ENCODE results near the gene SNRPA. TPM values are rescaled to one million over a fixed set of nuclear protein-coding genes. Genes with fewer than 3 reads are reported as not detected.

The SNRPA gene
- polyA plus RNA-seq, 1 of the 3 experiments (the other 2 are of a cell fraction): 121 TPM

- Histone ChIP-seq H3K9ac (no peak overlapping the region), H3K9me2 (no peaks in the 10 kb centered on the region), H4K20me1 (ENCODE audit: insufficient read depth) (peaks cover 76% of the 10 kb centered on the region), H3K4me3 (ENCODE audit: low read depth in 2 of 2, low read length in 1 of 2) (peak overlapping the region; percentile 17 to 49; a peak in 3 of 4 replicates), H3K27me3 (ENCODE audit: insufficient read depth) (no peaks in the 10 kb centered on the region), H3K36me3 (replicated peaks in 1 of 2; ENCODE audit: control insufficient read depth in 1 of 2, insufficient read depth in 2 of 2, low read length in 1 of 2) (peaks cover 26 to 38% of the 10 kb centered on the region in 2 experiments), H3K4me1 (ENCODE audit: control insufficient read depth in 1 of 2, insufficient read depth in 2 of 2, low read depth in 1 of 2, low read length in 1 of 2) (peaks cover 42 to 77% of the 10 kb centered on the region in 2 experiments; a peak in 2 of 4 replicates), H3F3A (replicated peaks; ENCODE audit: insufficient read depth) (peaks cover 21% of the 10 kb centered on the region), H3K27ac (ENCODE audit: low read depth in 2 of 2, low read length in 1 of 2) (peak overlapping the region in 1 of 2 experiments; percentile 67; a peak in 2 of 4 replicates), H3K79me2 (ENCODE audit: insufficient read depth) (peaks cover 81% of the 10 kb centered on the region), H3K9me3 (no peaks in the 10 kb centered on the region), H3K4me2 (peak overlapping the region; percentile 98), H2AFZ (ENCODE audit: low read depth) (no peak overlapping the region)
- ChIA-PET POLR2A (interaction anchor here (0.9 to 1.4 kb wide), 2 partner anchors 24 to 60 kb away, joined by 3 to 8 read pairs; partner anchors contain the start of gene RAB4B), CTCF (interaction anchor here (0.6 to 1.3 kb wide), 4 partner anchors 25 to 141 kb away, joined by 3 to 5 read pairs (median 4); partner anchors contain the start of gene RAB4B)
- DNase-seq: peak; percentile 67
- 78% methylated on average over 11 of the region's 11 CpGs for WGBS (ENCODE audit: low lambda C conversion rate)
- TF ChIP-seq ELF1 (IDR thresholded peaks at IDR 0.05) (no peak), GATA2 (CRISPR knock-in tag; IDR thresholded peaks at IDR 0.05) (no peak), FOXM1 (IDR thresholded peaks at IDR 0.05; ENCODE audit: low read depth) (no peak), GABPA (IDR thresholded peaks at IDR 0.05; ENCODE audit: low read depth) (no peak), SMC3 (IDR thresholded peaks at IDR 0.05; ENCODE audit: low read depth, low read length) (no peak), NRF1 (IDR thresholded peaks at IDR 0.05; ENCODE audit: low read depth, low read length) (no peak), YY1 (IDR thresholded peaks at IDR 0.05; ENCODE audit: low read depth) (no peak), TAF1 (IDR thresholded peaks at IDR 0.05; ENCODE audit: borderline replicate concordance, low read depth, low read length) (no peak), RFX5 (IDR thresholded peaks at IDR 0.05; ENCODE audit: low read length) (no peak), CHD2 (IDR thresholded peaks at IDR 0.05; ENCODE audit: low read length, partially characterized antibody) (no peak), USF1 (IDR thresholded peaks at IDR 0.05; ENCODE audit: borderline replicate concordance, low read depth) (no peak), RCOR1 (IDR thresholded peaks at IDR 0.05; ENCODE audit: low read length) (0 out of 2 replicates have a peak, but pooled peaks have one; percentile 27), EP300 (IDR thresholded peaks at IDR 0.05; ENCODE audit: borderline replicate concordance in 1 of 2, low read depth in 1 of 2, low read length in 1 of 2) (0 out of 4 replicates have a peak, but pooled peaks of 1 of the 2 experiments have one; percentile 10), MXI1 (IDR thresholded peaks at IDR 0.05; ENCODE audit: low read depth, low read length) (peak; percentile 25; the same call in 1 of the 2 replicates), RAD21 (IDR thresholded peaks at IDR 0.05; ENCODE audit: low read length) (no peak), FOSL2 (IDR thresholded peaks at IDR 0.05; ENCODE audit: borderline replicate concordance, low read depth) (no peak), POLR2AphosphoS5 (IDR thresholded peaks at IDR 0.05; ENCODE audit: low read depth, low read length) (no peak), MAX (IDR thresholded peaks at IDR 0.05; ENCODE audit: low read depth) (no peak), FOXJ3 (CRISPR knock-in tag; IDR thresholded peaks at IDR 0.05) (0 out of 2 replicates have a peak, but pooled peaks have one; percentile 40), TEAD4 (IDR thresholded peaks at IDR 0.05; ENCODE audit: borderline replicate concordance, insufficient read depth) (no peak), RXRA (IDR thresholded peaks at IDR 0.05; ENCODE audit: borderline replicate concordance, low read depth) (no peak), JUND (IDR thresholded peaks at IDR 0.05) (no peak), SIN3A (IDR thresholded peaks at IDR 0.05; ENCODE audit: borderline replicate concordance, low read depth, low read length) (no peak)
- TF ChIP-seq, protein P1, sequence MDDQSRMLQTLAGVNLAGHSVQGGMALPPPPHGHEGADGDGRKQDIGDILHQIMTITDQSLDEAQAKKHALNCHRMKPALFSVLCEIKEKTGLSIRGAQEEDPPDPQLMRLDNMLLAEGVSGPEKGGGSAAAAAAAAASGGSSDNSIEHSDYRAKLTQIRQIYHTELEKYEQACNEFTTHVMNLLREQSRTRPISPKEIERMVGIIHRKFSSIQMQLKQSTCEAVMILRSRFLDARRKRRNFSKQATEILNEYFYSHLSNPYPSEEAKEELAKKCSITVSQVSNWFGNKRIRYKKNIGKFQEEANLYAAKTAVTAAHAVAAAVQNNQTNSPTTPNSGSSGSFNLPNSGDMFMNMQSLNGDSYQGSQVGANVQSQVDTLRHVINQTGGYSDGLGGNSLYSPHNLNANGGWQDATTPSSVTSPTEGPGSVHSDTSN (IDR thresholded peaks at IDR 0.05): no peak
- TF ChIP-seq, protein P2, sequence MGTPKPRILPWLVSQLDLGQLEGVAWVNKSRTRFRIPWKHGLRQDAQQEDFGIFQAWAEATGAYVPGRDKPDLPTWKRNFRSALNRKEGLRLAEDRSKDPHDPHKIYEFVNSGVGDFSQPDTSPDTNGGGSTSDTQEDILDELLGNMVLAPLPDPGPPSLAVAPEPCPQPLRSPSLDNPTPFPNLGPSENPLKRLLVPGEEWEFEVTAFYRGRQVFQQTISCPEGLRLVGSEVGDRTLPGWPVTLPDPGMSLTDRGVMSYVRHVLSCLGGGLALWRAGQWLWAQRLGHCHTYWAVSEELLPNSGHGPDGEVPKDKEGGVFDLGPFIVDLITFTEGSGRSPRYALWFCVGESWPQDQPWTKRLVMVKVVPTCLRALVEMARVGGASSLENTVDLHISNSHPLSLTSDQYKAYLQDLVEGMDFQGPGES (IDR thresholded peaks at IDR 0.05; ENCODE audit: low read depth, low read length): no peak
- TF ChIP-seq, protein P3, sequence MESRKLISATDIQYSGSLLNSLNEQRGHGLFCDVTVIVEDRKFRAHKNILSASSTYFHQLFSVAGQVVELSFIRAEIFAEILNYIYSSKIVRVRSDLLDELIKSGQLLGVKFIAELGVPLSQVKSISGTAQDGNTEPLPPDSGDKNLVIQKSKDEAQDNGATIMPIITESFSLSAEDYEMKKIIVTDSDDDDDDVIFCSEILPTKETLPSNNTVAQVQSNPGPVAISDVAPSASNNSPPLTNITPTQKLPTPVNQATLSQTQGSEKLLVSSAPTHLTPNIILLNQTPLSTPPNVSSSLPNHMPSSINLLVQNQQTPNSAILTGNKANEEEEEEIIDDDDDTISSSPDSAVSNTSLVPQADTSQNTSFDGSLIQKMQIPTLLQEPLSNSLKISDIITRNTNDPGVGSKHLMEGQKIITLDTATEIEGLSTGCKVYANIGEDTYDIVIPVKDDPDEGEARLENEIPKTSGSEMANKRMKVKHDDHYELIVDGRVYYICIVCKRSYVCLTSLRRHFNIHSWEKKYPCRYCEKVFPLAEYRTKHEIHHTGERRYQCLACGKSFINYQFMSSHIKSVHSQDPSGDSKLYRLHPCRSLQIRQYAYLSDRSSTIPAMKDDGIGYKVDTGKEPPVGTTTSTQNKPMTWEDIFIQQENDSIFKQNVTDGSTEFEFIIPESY (IDR thresholded peaks at IDR 0.05; ENCODE audit: borderline replicate concordance, low read depth): no peak
Observed at GRCh38 chr19:40802300-40803169, 51.5 kb downstream of the SNRPA start.
